PFSK-1 (cell line): ENCODE data around the gene AVL9.

Experiments
- FOXP2 ChIP-seq: optimal IDR thresholded peaks from 2 replicates; pipeline ENCODE3; 2011; ENCODE audit warnings: borderline replicate concordance, control low read depth, inconsistent platforms; ENCODE audit not compliant: insufficient read depth; ENCODE audit errors: extremely low read length, extremely low read depth
- POLR2AphosphoS5 ChIP-seq: IDR thresholded peaks from 2 replicates; pipeline ENCODE4 v1.6.1; 2012; ENCODE audit warnings: low read depth, mild to moderate bottlenecking, control low read depth, low read length, moderate library complexity
- REST ChIP-seq, 2 experiments: IDR thresholded peaks; 2 replicates each; pipeline versions ENCODE4 v1.6.1 to v1.8.0; 2011 to 2012; ENCODE audit warnings: low read depth in 2 of 2, low read length in 2 of 2, control low read depth in 1 of 2, inconsistent platforms in 1 of 2, mild to moderate bottlenecking in 1 of 2, moderate library complexity in 1 of 2; ENCODE audit not compliant: insufficient read depth in 1 of 2
- SIN3A ChIP-seq: IDR thresholded peaks from 2 replicates; pipeline ENCODE4 v1.6.1; 2012; ENCODE audit warnings: mild to moderate bottlenecking, low read length, moderate library complexity, borderline replicate concordance; ENCODE audit not compliant: insufficient read depth
- TAF1 ChIP-seq: IDR thresholded peaks from 2 replicates; pipeline ENCODE4 v1.6.1; 2012; ENCODE audit warnings: low read length, control low read depth, borderline replicate concordance; ENCODE audit not compliant: insufficient read depth

AVL9 gene

GRCh38 chr7:32594965-32595490 lies 99.7 kb downstream of the AVL9 start:
- TF ChIP-seq TAF1, result no peak
- TF ChIP-seq REST (IDR thresholded peaks at IDR 0.05; ENCODE audit: insufficient read depth in 1 of 2, low read depth in 2 of 2, low read length in 2 of 2), result no peak
- TF ChIP-seq SIN3A, result no peak
- TF ChIP-seq FOXP2, result no peak

DNA sequence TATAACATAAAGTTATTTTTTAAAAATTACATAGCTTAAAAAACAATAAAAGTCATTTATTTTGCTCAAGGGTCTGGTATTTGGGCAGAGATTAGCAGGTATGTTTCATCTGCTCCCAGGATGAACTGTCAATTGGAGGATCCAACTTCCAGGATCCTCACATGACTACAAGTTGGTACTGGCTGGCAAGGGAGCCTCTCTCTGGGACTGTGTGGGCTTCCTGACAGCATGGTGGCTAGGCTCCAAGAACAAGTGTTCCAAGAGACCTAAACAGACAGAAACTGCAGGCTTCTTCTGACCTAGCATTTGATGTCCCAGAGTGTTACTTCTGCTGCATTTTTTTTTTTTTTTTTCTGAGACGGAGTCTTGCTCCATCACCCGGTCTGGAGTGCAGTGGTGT lies 107.2 kb downstream of the AVL9 start:
- TF ChIP-seq TAF1, result no peak
- no peak for TF ChIP-seq FOXP2
- no peak for TF ChIP-seq REST (IDR thresholded peaks at IDR 0.05; ENCODE audit: insufficient read depth in 1 of 2, low read depth in 2 of 2, low read length in 2 of 2)
- TF ChIP-seq SIN3A, result no peak
- TF ChIP-seq POLR2AphosphoS5, result no peak

- TF ChIP-seq POLR2AphosphoS5 (no peak), SIN3A (no peak), TAF1 (no peak), REST (IDR thresholded peaks at IDR 0.05; ENCODE audit: insufficient read depth in 1 of 2, low read depth in 2 of 2, low read length in 2 of 2) (no peak), FOXP2 (no peak)
Measured at GRCh38 chr7:32605032-32605431, 109.7 kb downstream of the AVL9 start.

DNA sequence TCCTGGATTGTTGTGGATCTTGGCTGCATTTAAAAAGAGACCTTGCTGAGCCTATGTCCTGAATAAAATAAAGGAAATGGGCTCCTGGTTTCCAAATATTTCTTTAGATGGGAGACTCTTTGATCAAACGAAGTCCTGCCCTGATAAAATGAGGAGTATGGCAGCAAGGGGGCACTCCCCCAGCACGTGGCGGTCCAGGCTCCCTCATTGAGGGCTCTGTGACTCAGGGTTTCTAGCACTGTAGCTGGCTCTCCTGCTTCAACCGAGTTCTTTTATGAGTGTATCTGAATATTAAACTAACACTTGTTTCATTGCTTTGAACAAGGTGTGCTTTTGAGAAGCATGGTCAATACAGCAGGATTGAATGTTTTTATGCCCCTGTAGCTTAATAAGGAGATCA lies 114.2 kb downstream of the AVL9 start:
- no peak for TF ChIP-seq TAF1
- TF ChIP-seq SIN3A, result no peak
- no peak for TF ChIP-seq FOXP2
- no peak for TF ChIP-seq POLR2AphosphoS5
- no peak for TF ChIP-seq REST (IDR thresholded peaks at IDR 0.05; ENCODE audit: insufficient read depth in 1 of 2, low read depth in 2 of 2, low read length in 2 of 2)
